Breast epithelium (tissue), 4 donors: ENCODE data around the gene EIF2B4. TPM values are rescaled to one million over a fixed set of nuclear protein-coding genes. Genes with fewer than 3 reads are reported as not detected.

Experiments used
- DNase-seq, 2 donors: peaks; one replicate each; pipeline ENCODE4 v3.0.0-alpha.2; 2019; ENCODE audit warnings: low spot score in 2 of 2
- H3K27ac ChIP-seq, 2 donors: fragments of 200-600 bp; sonication (generic) in 1 of 2; one replicate each; pipeline ENCODE4 v1.5.1; 2016 to 2019; ENCODE audit warnings: mild to moderate bottlenecking in 1 of 2
- H3K27me3 ChIP-seq, 2 donors: fragments of 200-600 bp; sonication (generic) in 1 of 2; one replicate each; pipeline versions ENCODE4 v1.5.1 to v1.6.0; 2017 to 2019; ENCODE audit warnings: control low read depth in 1 of 2, mild to moderate bottlenecking in 1 of 2
- H3K36me3 ChIP-seq: fragments of 200-600 bp; one replicate; pipeline ENCODE4 v1.5.1; 2019
- H3K4me1 ChIP-seq, 2 donors: fragments of 200-600 bp; sonication (generic); one replicate each; pipeline ENCODE4 v1.5.1; 2016 to 2019; ENCODE audit warnings: control low read depth in 1 of 2
- H3K4me3 ChIP-seq, 3 donors: fragments of 200-600 bp; sonication (generic); 1 replicate in 2 of 3; 2 replicates in 1 of 3; pipeline ENCODE4 v1.5.1; 2016 to 2019; ENCODE audit warnings: mild to moderate bottlenecking in 3 of 3, moderate library complexity in 2 of 3
- H3K9me3 ChIP-seq, 2 donors: fragments of 200-600 bp; sonication (generic) in 1 of 2; one replicate each; pipeline ENCODE4 v1.5.1; 2016 to 2019; ENCODE audit warnings: control low read depth in 1 of 2
- POLR2A ChIP-seq: fragments of 450-650 bp; IDR thresholded peaks from one replicate; pipeline ENCODE4 v1.6.1; 2016; ENCODE audit warnings: antibody characterized with exemption, mild to moderate bottlenecking, moderate library complexity
- POLR2AphosphoS5 ChIP-seq, 3 donors: sonication (generic); formaldehyde crosslinking; IDR thresholded peaks; one replicate each; pipeline ENCODE4 v1.6.1; 2017; ENCODE audit warnings: antibody characterized with exemption in 3 of 3
- intact Hi-C: fragments of 100-400 bp; cut with DNase I; formaldehyde crosslinking; loops from one replicate; pipeline ENCODE4 v1.15.1; 2023; ENCODE audit warnings: low total_unique reads
- total RNA-seq, 3 donors: library from RNA; depleted of rRNA; stranded (reverse); fragments of >200 nt; gene quantifications; one replicate each; pipeline ENCODE4 v1.1.0, GENCODE V29; 2016
- TF ChIP-seq, protein P1 (sequence below), 3 donors: fragments of 450-650 bp; IDR thresholded peaks; one replicate each; pipeline ENCODE4 v1.5.1; 2016 to 2017; ENCODE audit warnings: antibody characterized with exemption in 3 of 3, mild to moderate bottlenecking in 3 of 3, moderate library complexity in 3 of 3

The EIF2B4 gene
- total RNA-seq, 3 donors from 2014 or later: 38.1 to 48.9 (median 47.9) TPM

DNA sequence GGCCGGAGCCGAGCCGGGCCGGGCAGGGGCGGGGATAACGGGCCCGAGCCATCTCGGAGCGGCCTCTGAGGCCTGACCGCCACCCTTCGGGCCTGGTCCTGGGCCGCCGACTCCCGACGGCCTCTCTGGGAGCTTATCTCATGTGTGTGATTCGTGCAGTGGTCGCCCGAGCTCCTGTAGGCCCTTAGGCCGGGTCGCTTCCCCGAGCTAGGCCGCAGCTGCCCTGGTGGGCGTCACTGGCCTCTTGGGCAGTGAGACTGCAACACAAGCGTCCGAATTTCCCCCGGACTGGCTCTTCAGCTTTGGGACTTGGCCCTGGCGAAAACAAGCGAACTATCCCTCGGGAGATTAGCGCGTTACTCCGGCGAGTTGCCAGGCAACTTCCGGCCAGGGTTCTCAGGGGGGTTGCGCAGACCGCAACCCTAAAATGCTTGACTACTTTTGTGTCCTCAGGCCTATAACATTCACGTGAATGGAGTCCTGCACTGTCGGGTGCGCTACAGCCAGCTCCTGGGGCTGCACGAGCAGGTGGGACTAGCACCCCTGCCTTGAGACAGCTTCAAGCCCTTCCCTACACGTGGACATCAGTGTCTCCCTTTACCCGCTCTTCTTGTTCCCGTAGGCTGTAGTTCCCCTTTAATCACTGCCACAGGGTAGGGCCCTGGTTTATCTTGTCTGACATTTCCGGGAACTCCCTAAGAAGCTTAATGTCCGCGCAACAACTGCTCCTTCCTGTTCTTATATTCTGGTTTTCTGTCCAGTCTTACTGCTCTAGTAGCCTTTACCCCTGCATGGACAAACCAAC lies 880 bp upstream of the EIF2B4 start:
- Histone ChIP-seq H3K9me3 (no peaks in the 10 kb centered on the region), H3K4me1 (peaks cover 9 to 17% of the 10 kb centered on the region in 2 donors), H3K36me3 (peaks cover 12% of the 10 kb centered on the region), H3K4me3 (peak overlapping the region; percentile 79 to 100 (median 95)), H3K27me3 (no peaks in the 10 kb centered on the region), H3K27ac (peak overlapping the region; percentile 93 to 96)
- no peak for TF ChIP-seq POLR2AphosphoS5 (IDR thresholded peaks at IDR 0.05)
- TF ChIP-seq, protein P1, sequence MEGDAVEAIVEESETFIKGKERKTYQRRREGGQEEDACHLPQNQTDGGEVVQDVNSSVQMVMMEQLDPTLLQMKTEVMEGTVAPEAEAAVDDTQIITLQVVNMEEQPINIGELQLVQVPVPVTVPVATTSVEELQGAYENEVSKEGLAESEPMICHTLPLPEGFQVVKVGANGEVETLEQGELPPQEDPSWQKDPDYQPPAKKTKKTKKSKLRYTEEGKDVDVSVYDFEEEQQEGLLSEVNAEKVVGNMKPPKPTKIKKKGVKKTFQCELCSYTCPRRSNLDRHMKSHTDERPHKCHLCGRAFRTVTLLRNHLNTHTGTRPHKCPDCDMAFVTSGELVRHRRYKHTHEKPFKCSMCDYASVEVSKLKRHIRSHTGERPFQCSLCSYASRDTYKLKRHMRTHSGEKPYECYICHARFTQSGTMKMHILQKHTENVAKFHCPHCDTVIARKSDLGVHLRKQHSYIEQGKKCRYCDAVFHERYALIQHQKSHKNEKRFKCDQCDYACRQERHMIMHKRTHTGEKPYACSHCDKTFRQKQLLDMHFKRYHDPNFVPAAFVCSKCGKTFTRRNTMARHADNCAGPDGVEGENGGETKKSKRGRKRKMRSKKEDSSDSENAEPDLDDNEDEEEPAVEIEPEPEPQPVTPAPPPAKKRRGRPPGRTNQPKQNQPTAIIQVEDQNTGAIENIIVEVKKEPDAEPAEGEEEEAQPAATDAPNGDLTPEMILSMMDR (IDR thresholded peaks at IDR 0.05): no peak
- TF ChIP-seq POLR2A: no peak
- DNase-seq: no peak
- intact Hi-C loops: no loop called here

DNA sequence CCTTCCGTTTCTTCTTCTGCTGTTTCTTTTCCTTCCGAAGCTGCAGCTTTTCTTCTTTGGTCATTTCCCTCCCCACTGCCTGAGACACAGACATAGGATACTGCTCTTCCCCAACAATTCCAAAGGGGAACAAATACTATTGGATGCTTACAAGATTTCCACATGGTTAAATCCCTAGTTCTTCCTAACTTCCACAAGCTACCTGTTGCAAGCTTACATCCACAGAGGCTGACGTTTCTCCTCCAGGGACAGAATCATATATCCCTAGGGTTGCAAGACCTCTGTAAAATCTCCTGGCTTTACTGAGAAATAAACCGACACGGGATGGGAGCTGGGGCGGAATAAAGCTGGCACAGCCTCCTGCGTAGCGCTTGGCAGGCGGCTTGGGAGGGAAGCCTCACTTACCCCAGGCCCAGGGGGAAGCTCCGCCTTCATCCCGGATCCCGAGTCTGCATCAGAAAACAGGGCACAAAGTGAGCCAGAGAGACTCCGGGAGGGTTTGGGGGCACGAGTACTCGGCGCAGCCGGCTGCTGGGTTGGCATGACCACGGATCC lies 590 bp downstream of the EIF2B4 start:
- intact Hi-C loops: no loop called here
- TF ChIP-seq POLR2A (no peak), POLR2AphosphoS5 (IDR thresholded peaks at IDR 0.05) (no peak)
- TF ChIP-seq, protein P1 (IDR thresholded peaks at IDR 0.05): no peak
- no peaks in the 10 kb centered on the region for H3K9me3 ChIP-seq
- peaks cover 9 to 17% of the 10 kb centered on the region in 2 donors for H3K4me1 ChIP-seq
- DNase-seq: peak in 1 of 2 donors; percentile 52
- peaks cover 12% of the 10 kb centered on the region for H3K36me3 ChIP-seq
- peak overlapping the region; percentile 79 to 100 (median 95) for H3K4me3 ChIP-seq
- H3K27me3 ChIP-seq: no peaks in the 10 kb centered on the region
- peak overlapping the region; percentile 93 to 96 for H3K27ac ChIP-seq

DNA sequence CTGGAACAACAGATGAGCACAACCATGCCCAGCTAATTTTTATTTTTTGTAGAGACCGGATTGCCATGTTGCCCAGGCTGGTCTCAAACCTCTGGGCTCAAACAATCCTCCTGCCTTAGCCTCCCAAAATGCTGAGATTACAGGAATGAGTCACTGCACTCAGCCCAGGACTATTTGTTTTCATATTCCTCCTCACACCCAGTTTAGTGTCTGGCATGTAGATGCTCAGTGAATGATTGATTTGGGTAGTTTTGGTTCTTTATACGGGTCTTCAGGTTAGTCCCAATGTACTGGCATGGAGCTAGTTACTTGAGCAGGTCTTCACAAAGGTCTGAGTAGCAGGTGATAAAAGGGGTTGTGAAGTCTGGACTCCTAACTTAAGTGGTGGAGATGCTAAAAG lies 6.2 kb downstream of the EIF2B4 start:
- DNase-seq: no peak
- H3K27me3 ChIP-seq: no peaks in the 10 kb centered on the region
- TF ChIP-seq POLR2A (no peak), POLR2AphosphoS5 (IDR thresholded peaks at IDR 0.05) (no peak)
- TF ChIP-seq, protein P1 (IDR thresholded peaks at IDR 0.05): no peak
- H3K27ac ChIP-seq: no peak overlapping the region
- H3K4me1 ChIP-seq: peaks cover 2 to 4% of the 10 kb centered on the region in 2 donors
- no peak overlapping the region for H3K4me3 ChIP-seq
- intact Hi-C loops: loop anchor here (5.0 kb wide), 1 partner anchor 63 kb away; the partner anchor contains the start of gene NRBP1
- no peaks in the 10 kb centered on the region for H3K9me3 ChIP-seq
- peaks cover 12% of the 10 kb centered on the region for H3K36me3 ChIP-seq

DNA sequence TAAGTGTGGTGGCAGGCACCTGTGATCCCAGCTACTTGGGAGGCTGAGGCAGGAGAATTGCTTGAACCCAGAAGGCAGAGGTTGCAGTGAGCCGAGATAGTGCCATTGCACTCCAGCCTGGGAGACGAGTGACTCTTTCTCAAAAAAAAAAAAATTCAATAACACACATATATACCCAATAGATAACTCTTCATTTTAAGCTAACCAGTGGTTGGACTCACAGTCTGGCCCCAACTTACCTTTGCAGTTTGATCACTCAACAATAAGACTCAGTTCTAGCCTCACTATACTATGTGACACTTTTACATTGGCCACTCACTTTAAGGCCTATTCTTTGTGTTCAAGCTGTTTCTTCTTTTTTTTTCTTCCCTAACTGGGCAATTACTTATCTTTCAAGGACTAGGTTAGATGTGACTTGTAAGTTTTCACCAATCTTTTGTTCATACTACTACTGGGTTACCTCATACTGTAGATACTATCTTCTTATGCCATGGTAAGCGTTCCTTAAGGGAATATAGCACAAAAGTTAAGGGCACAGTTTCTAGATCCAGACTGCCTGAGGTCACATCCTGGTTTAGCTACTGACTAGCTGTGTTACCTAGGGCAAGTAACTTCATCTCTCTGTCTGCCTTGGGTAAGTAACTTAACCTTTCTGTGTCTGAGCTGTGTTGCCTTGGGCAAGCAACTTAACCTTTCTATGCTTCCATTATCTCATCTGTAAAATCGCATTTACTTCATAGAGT lies 7.3 kb downstream of the EIF2B4 start:
- H3K36me3 ChIP-seq: peaks cover 12% of the 10 kb centered on the region

More for the DNA sequence above, 7.3 kb downstream of the EIF2B4 start:
- Histone ChIP-seq H3K4me3 (no peak overlapping the region), H3K4me1 (no peaks in the 10 kb centered on the region), H3K27me3 (no peaks in the 10 kb centered on the region), H3K27ac (no peak overlapping the region), H3K9me3 (no peaks in the 10 kb centered on the region)
- intact Hi-C loops: loop anchor here (5.0 kb wide), 1 partner anchor 64 kb away; the partner anchor contains the start of gene NRBP1
- no peak for DNase-seq
- TF ChIP-seq, protein P1 (IDR thresholded peaks at IDR 0.05): no peak
- no peak for TF ChIP-seq POLR2A
- no peak for TF ChIP-seq POLR2AphosphoS5 (IDR thresholded peaks at IDR 0.05)
